H1 (cell line): ENCODE measurements around the gene SAA2. TPM values are rescaled to one million over a fixed set of nuclear protein-coding genes. Genes with fewer than 3 reads are reported as not detected.

ENCODE experiments used
- CTCF ChIA-PET: fragments of 300-600 bp; sonication (Branson Sonifier 250); formaldehyde crosslinking; loops from one replicate; lab custom pipeline; 2021; ENCODE audit not compliant: partially characterized antibody; lab: Charles Lee
- POLR2A ChIA-PET: fragments of 300-600 bp; sonication (Branson Sonifier 250); formaldehyde crosslinking; loops from one replicate; lab custom pipeline; 2021; ENCODE audit warnings: inconsistent platforms; ENCODE audit not compliant: partially characterized antibody; lab: Charles Lee
- DNase-seq, 2 experiments: peaks; one replicate each; pipeline versions ENCODE4 v3.0.0 to v3.0.0-alpha.2; 2010 to 2022; ENCODE audit warnings: low spot score in 2 of 2, low read depth in 1 of 2, mixed read lengths in 1 of 2
- FAIRE-seq: peaks from 2 replicates; lab custom pipeline; 2011; peaks lifted over from hg19 to GRCh38; lab: Jason Lieb, UNC
- H2AFZ ChIP-seq: 2 replicates; pipeline ENCODE4 v1.8.1; 2012; ENCODE audit warnings: low read length, inconsistent platforms
- H2AK5ac ChIP-seq: 2 replicates; pipeline ENCODE4 v1.6.1; 2013; ENCODE audit warnings: low read depth, low read length
- H2BK120ac ChIP-seq: replicated peaks from 2 replicates; pipeline ENCODE3; 2013; ENCODE audit warnings: low read depth, low read length, inconsistent platforms
- H2BK12ac ChIP-seq: 2 replicates; pipeline ENCODE4 v1.6.1; 2013; ENCODE audit warnings: low read depth, low read length
- H2BK15ac ChIP-seq: 2 replicates; pipeline ENCODE4 v1.6.1; 2013; ENCODE audit warnings: low read length
- H2BK20ac ChIP-seq: 2 replicates; pipeline ENCODE4 v1.6.1; 2013; ENCODE audit warnings: low read length
- H2BK5ac ChIP-seq: 2 replicates; pipeline ENCODE4 v1.6.1; 2013; ENCODE audit warnings: low read depth, low read length
- H3K14ac ChIP-seq: 2 replicates; pipeline ENCODE4 v1.6.1; 2013; ENCODE audit warnings: inconsistent platforms; ENCODE audit not compliant: insufficient read length
- H3K18ac ChIP-seq: 2 replicates; pipeline ENCODE4 v1.6.1; 2013; ENCODE audit warnings: low read length; ENCODE audit errors: extremely low read depth
- H3K23ac ChIP-seq: 2 replicates; pipeline ENCODE4 v1.6.1; 2013; ENCODE audit warnings: inconsistent platforms; ENCODE audit not compliant: insufficient read length
- H3K23me2 ChIP-seq: 2 replicates; pipeline ENCODE4 v1.6.1; 2013; ENCODE audit warnings: low read depth, low read length
- H3K27ac ChIP-seq: 2 replicates; pipeline ENCODE4 v1.6.1; 2011; ENCODE audit warnings: low read depth, low read length, inconsistent platforms
- H3K27me3 ChIP-seq, 4 experiments: replicated peaks in 1 of 4; 1 replicate in 1 of 4; 2 replicates in 3 of 4; pipeline versions ENCODE4 v1.6.1 to v1.8.1; 2011 to 2013; ENCODE audit warnings: low read length in 3 of 4, mild to moderate bottlenecking in 3 of 4, inconsistent platforms in 2 of 4, mixed read lengths in 2 of 4, moderate library complexity in 1 of 4; ENCODE audit not compliant: control insufficient read depth in 3 of 4, insufficient read depth in 3 of 4; ENCODE audit errors: extremely low read depth in 1 of 4
- H3K36me3 ChIP-seq, 4 experiments: 2 replicates each; pipeline versions ENCODE4 v1.6.1 to v1.8.1; 2011 to 2013; ENCODE audit warnings: mild to moderate bottlenecking in 4 of 4, low read length in 3 of 4, moderate library complexity in 2 of 4, control low read depth in 1 of 4, inconsistent platforms in 1 of 4; ENCODE audit not compliant: insufficient read depth in 4 of 4, control insufficient read depth in 2 of 4
- H3K4ac ChIP-seq: replicated peaks from 2 replicates; pipeline ENCODE3; 2013; ENCODE audit warnings: low read length, low read depth, mixed read lengths, inconsistent platforms; ENCODE audit not compliant: insufficient read length
- H3K4me1 ChIP-seq, 4 experiments: replicated peaks in 1 of 4; 1 replicate in 1 of 4; 2 replicates in 3 of 4; pipeline versions ENCODE4 v1.6.1 to v1.8.1; 2011 to 2013; ENCODE audit warnings: low read length in 3 of 4, inconsistent platforms in 2 of 4, mixed read lengths in 1 of 4; ENCODE audit not compliant: insufficient read depth in 4 of 4, control insufficient read depth in 3 of 4
- H3K4me2 ChIP-seq, 2 experiments: 2 replicates each; pipeline versions ENCODE4 v1.6.1 to v1.8.1; 2011 to 2013; ENCODE audit warnings: low read depth in 2 of 2, low read length in 2 of 2, control low read depth in 1 of 2, inconsistent platforms in 1 of 2, mild to moderate bottlenecking in 1 of 2; ENCODE audit not compliant: insufficient read depth in 1 of 2
- H3K4me3 ChIP-seq, 4 experiments: fragments of 200-600, 300-600 bp in 1 of 4; sonication (generic), shearing (Covaris generic), sonication (Bioruptor Twin) in 1 of 4; 2 replicates each; pipeline versions ENCODE4 v1.5.1 to v1.8.1; 2011 to 2016; ENCODE audit warnings: low read length in 4 of 4, low read depth in 3 of 4, control low read depth in 2 of 4, inconsistent platforms in 2 of 4, mild to moderate bottlenecking in 2 of 4, mixed read lengths in 1 of 4, moderate library complexity in 1 of 4; ENCODE audit not compliant: insufficient read depth in 2 of 4; ENCODE audit errors: extremely low read depth in 1 of 4
- H3K56ac ChIP-seq: replicated peaks from 2 replicates; pipeline ENCODE3; 2013; ENCODE audit warnings: low read depth, mild to moderate bottlenecking, mixed read lengths, low read length, inconsistent platforms; ENCODE audit not compliant: insufficient read length
- H3K79me1 ChIP-seq: 2 replicates; pipeline ENCODE4 v1.6.1; 2013; ENCODE audit warnings: low read depth, low read length, control low read depth
- H3K79me2 ChIP-seq, 2 experiments: 2 replicates each; pipeline versions ENCODE4 v1.6.1 to v1.8.1; 2012 to 2013; ENCODE audit warnings: low read length in 2 of 2, mild to moderate bottlenecking in 2 of 2, inconsistent platforms in 1 of 2; ENCODE audit not compliant: insufficient read depth in 2 of 2, control insufficient read depth in 1 of 2
- H3K9ac ChIP-seq, 4 experiments: replicated peaks in 1 of 4; 1 replicate in 1 of 4; 2 replicates in 3 of 4; pipeline versions ENCODE4 v1.6.1 to v1.8.1; 2011 to 2013; ENCODE audit warnings: low read depth in 3 of 4, low read length in 3 of 4, control low read depth in 2 of 4, mild to moderate bottlenecking in 2 of 4, moderate library complexity in 2 of 4, inconsistent platforms in 1 of 4; ENCODE audit errors: extremely low read depth in 1 of 4
- H3K9me3 ChIP-seq, 2 experiments: 2 replicates each; pipeline versions ENCODE4 v1.6.1 to v1.8.1; 2012 to 2013; ENCODE audit warnings: mild to moderate bottlenecking in 2 of 2, moderate library complexity in 2 of 2, control low read depth in 1 of 2, inconsistent platforms in 1 of 2, low read depth in 1 of 2, low read length in 1 of 2, mixed read lengths in 1 of 2; ENCODE audit not compliant: insufficient read depth in 2 of 2
- H4K20me1 ChIP-seq, 2 experiments: replicated peaks in 1 of 2; 2 replicates each; pipeline versions ENCODE3 to v1.8.1; 2011 to 2013; ENCODE audit warnings: inconsistent platforms in 2 of 2, low read length in 2 of 2, mild to moderate bottlenecking in 1 of 2; ENCODE audit not compliant: insufficient read depth in 2 of 2, control insufficient read depth in 1 of 2
- H4K5ac ChIP-seq: 2 replicates; pipeline ENCODE4 v1.6.1; 2013; ENCODE audit warnings: low read length, low read depth, mixed read lengths, inconsistent platforms; ENCODE audit not compliant: insufficient read length
- H4K8ac ChIP-seq: 2 replicates; pipeline ENCODE4 v1.8.0; 2013; ENCODE audit warnings: mild to moderate bottlenecking, moderate library complexity, low read length, inconsistent platforms; ENCODE audit not compliant: insufficient read depth; ENCODE audit errors: extremely low read depth
- H4K91ac ChIP-seq: replicated peaks from 2 replicates; pipeline ENCODE3; 2013; ENCODE audit warnings: low read length, mixed read lengths, inconsistent platforms; ENCODE audit not compliant: insufficient read length
- CHD1 ChIP-seq: IDR thresholded peaks from 2 replicates; pipeline ENCODE4 v1.6.1; 2012; ENCODE audit warnings: low read depth, low read length, improper control_type of control experiment
- KDM4A ChIP-seq: IDR thresholded peaks from one replicate; pipeline ENCODE4 v1.7.1; 2012; ENCODE audit warnings: low read depth, mild to moderate bottlenecking, moderate library complexity, low read length, inconsistent platforms; ENCODE audit not compliant: severe bottlenecking
- RAD21 ChIP-seq, 2 experiments: IDR thresholded peaks in 1 of 2; conservative IDR thresholded peaks in 1 of 2; 2 replicates each; pipeline ENCODE4 v1.6.1; 2011; ENCODE audit warnings: low read depth in 2 of 2, low read length in 2 of 2, improper control_type of control experiment in 1 of 2, inconsistent platforms in 1 of 2, mild to moderate bottlenecking in 1 of 2, moderate library complexity in 1 of 2
- RFX5 ChIP-seq: IDR thresholded peaks from 2 replicates; pipeline ENCODE4 v1.6.1; 2011; ENCODE audit warnings: low read depth, low read length, improper control_type of control experiment, borderline replicate concordance
- SAP30 ChIP-seq: fragments of 300-600 bp; sonication (generic); IDR thresholded peaks from 2 replicates; pipeline ENCODE4 v1.7.1; 2012; ENCODE audit warnings: low read length, moderate library complexity, mild to moderate bottlenecking, inconsistent platforms; ENCODE audit not compliant: insufficient read depth, insufficient replicate concordance
- WGBS, 2 experiments: shearing (Covaris generic) in 1 of 2; methylation state at CpG; one replicate each; pipeline versions ENCODE4 v1.1.6 to v1.1.7; 2013 to 2015; ENCODE audit warnings: low lambda C conversion rate in 2 of 2, mixed read lengths in 2 of 2, inconsistent platforms in 1 of 2, low coverage in 1 of 2, missing lambda C conversion rate in 1 of 2; ENCODE audit not compliant: insufficient replicate concordance in 2 of 2, insufficient coverage in 1 of 2, insufficient read length in 1 of 2; ENCODE audit errors: extremely low coverage in 1 of 2, missing lambda C conversion rate in 1 of 2; 5-methylcytosine and 5-hydroxymethylcytosine counted together
- polyA plus RNA-seq, 7 experiments: library from polyadenylated mRNA; depleted of rRNA in 3 of 7; stranded (reverse) in 5 of 7; unstranded in 2 of 7; fragments of >200 nt in 5 of 7; fragments of 200-250 nt in 2 of 7; gene quantifications; 1 replicate in 5 of 7; 2 replicates in 1 of 7; 4 replicates in 1 of 7; pipeline versions ENCODE4 v1.2.1 to v1.2.3, GENCODE V29; 2011 to 2013; ENCODE audit warnings: missing spikeins in 2 of 7, mixed read lengths in 2 of 7
- total RNA-seq: library from RNA; stranded (reverse); fragmentation: NEBNext Ultra II Directional; extraction: Animal tissue kit (Norgen Biotek cat#: 25700); gene quantifications from 2 replicates; pipeline ENCODE4 v1.2.1, GENCODE V29; 2021

Gene SAA2
- total and polyA plus RNA-seq, 2 of the 8 experiments (the other 6 are each of a cell fraction or from before 2014, with no cell fraction given) = not detected

- Histone ChIP-seq H3K14ac (no peak overlapping the region), H3K9ac (no peak overlapping the region), H3K79me2 (no peaks in the 10 kb centered on the region), H4K8ac (no peak overlapping the region), H2BK20ac (no peak overlapping the region), H3K56ac (peak overlapping the region; percentile 99), H3K27ac (no peak overlapping the region), H2BK5ac (no peak overlapping the region), H3K9me3 (no peaks in the 10 kb centered on the region), H3K18ac (no peak overlapping the region), H3K79me1 (no peaks in the 10 kb centered on the region), H3K4ac (no peak overlapping the region), H3K23me2 (peaks cover 4% of the 10 kb centered on the region; the same call in 1 of the 2 replicates), H3K4me1 (no peaks in the 10 kb centered on the region), H3K23ac (no peak overlapping the region), H2BK12ac (no peak overlapping the region), H2BK15ac (no peak overlapping the region), H4K91ac (no peak overlapping the region), H4K20me1 (peaks cover 0 to 4% of the 10 kb centered on the region in 2 experiments), H2AFZ (no peak overlapping the region), H3K4me2 (no peak overlapping the region), H2BK120ac (no peak overlapping the region), H4K5ac (no peak overlapping the region), H3K4me3 (no peak overlapping the region), H3K36me3 (no peaks in the 10 kb centered on the region), H2AK5ac (no peak overlapping the region), H3K27me3 (no peaks in the 10 kb centered on the region)
- 94% methylated on average over 3 of the region's 3 CpGs; no CpG with 5 or more reads in 1 of the 2 experiments for WGBS, 2 experiments
- POLR2A ChIA-PET = no interaction called here
- no peak for TF ChIP-seq CHD1
- TF ChIP-seq SAP30 = no peak
- no peak for TF ChIP-seq RAD21 (IDR thresholded peaks at IDR 0.05 in 1 of 2, conservative IDR thresholded peaks at IDR 0.05 in 1 of 2; ENCODE audit: low read depth in 2 of 2, low read length in 2 of 2)
- no peak for TF ChIP-seq RFX5
- TF ChIP-seq KDM4A = no peak
- no peak for FAIRE-seq
- CTCF ChIA-PET = interaction anchor here (0.8 to 2.6 kb wide), 2 partner anchors 10 to 107 kb away, joined by 3 to 14 read pairs; no protein-coding TSS in a partner anchor
- no peak for DNase-seq
These were observed 25.6 kb downstream of the SAA2 start for GRCh38 chr11:18222814-18223421.
